Measurements from ENCODE around the gene KHDC3L.

KHDC3L gene

GRCh38 chr6:73362358-73362757, at the start of gene KHDC3L:
Gene KHDC3L (plus strand): TSS chr6:73362658. CDS start chr6:73362730, 72 bp downstream.
- DNase-seq = no peak

DNA sequence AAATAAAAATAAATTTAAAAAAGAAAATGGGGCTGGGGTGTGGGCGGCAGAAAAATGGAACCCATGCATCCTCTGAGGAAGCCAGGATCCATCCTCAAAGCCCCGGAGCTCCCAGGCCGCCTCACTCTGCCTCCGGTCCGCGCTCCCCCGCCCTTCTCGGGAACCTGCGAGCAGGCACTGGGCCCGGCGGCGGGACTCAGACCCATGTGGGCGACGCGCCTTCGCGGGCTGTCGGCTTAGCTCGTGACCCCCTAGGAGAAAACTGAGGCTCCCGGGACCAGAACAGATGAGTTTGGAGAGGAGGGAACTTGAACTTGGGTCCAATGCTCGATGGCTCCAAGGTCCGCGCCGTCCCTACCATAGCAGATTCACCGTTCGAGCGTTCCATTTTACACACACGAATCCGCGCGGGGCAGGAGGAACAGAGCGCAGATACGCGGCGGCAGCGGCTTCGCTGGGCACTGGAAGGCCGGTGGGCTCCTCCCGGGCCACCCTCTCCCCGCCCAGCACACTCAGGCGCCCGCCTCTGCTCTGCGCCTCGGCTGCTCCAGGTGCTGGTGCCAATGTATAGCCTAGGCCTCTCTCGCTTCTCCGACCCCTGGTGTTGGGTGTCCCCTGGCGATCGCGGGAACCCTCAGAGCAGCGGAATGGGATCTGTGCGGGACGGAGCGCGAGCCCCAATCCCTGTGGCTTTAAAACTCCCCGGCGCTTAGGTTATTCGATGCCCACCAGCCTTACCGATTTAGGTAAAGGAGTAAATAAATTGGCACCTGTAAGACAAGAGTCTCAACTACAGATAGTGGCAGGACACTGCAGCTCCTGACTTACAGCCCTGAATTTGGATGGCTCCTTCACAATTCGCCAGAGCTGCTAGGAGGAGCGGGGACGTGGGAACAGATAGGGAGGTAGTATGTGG, 47.6 kb upstream of the KHDC3L start:
- no peak for DNase-seq

GRCh38 chr6:73323323-73323722, 39.1 kb upstream of the KHDC3L start:
- DNase-seq = no peak

DNA sequence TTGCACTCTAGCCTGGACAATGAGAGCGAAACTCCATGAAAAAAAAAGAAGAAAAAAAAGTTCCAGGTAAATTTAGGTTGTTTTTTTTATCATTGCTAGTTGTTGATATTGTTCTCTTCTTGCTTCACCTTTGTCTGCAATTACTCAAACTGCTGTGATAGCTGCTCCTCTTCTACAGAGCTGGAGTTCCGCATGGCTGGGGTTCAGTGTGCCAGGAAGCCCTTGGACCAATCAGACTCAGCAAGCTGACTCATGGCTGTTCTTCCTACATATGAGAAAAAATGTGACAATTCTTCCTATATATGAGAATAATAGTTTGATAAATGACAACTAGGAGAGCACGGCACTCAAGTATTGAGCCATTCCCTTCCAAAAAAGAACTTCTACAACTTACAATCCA, 36.8 kb upstream of the KHDC3L start:
- no peak for DNase-seq

- DNase-seq = no peak
These were observed 33.7 kb upstream of the KHDC3L start for GRCh38 chr6:73328790-73329189.

DNA sequence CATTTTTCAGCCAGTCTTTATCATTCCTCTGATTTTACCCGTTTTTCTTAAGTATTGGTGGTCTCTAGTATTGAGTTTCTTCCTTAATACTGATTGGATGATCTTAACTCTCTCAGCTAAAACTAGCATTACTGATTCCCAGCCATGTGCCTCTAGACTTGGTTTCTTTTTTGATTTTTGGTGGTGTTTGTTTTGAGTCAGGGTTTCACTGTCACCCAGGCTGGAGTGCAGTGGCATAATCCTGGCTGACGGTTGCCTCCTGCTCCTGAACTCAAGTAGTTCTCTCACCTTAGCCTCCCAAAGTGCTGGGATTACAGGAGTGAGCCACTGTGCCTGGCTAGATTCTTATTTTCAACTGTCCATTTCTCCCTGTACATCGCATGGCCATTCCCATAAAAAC, 33.3 kb upstream of the KHDC3L start:
- DNase-seq = no peak

DNA sequence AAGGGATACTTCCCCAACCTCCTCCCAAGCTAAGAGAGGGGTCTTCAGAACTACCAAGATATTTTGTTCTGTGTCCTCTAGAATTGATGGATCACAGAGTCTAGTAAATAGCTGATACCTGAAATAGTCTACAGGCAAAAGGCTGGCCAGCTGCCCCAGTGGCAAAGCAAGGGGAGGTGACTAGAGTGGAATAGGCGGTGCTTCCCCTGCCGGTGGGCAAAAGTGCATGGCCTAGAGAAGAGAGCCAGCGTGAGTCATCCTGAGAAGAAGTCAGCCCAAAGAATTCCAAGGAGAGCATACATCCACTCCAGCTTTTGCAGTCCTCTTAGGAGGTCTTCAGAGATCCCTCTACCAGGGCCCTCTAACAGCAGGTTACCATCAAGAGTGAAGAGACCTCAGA, 23.1 kb upstream of the KHDC3L start:
- no peak for DNase-seq

DNA sequence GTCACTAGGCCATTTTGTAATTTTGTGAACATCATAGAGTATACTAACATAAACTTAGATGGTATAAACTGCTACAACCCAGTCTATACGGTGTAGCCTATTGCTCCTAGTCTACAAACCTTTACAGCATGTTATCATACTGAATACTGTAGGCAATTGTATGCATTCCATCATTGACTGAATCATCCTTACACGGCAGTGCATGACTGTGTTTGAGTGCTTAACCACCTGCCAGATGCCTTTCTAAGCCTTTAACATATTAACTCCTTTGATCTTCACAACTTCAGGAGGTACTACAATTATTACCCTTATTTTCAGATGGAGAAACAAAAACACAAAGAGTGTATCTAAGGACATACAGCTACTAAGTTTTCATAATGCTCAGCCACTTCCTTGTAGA, 22.4 kb upstream of the KHDC3L start:
- no peak for DNase-seq

- DNase-seq = no peak
These were observed 21.1 kb upstream of the KHDC3L start for GRCh38 chr6:73341335-73341734.

GRCh38 chr6:73342174-73342573, 20.3 kb upstream of the KHDC3L start:
- no peak for DNase-seq

- DNase-seq = no peak
These were observed 19.3 kb upstream of the KHDC3L start for GRCh38 chr6:73343164-73343563.

DNA sequence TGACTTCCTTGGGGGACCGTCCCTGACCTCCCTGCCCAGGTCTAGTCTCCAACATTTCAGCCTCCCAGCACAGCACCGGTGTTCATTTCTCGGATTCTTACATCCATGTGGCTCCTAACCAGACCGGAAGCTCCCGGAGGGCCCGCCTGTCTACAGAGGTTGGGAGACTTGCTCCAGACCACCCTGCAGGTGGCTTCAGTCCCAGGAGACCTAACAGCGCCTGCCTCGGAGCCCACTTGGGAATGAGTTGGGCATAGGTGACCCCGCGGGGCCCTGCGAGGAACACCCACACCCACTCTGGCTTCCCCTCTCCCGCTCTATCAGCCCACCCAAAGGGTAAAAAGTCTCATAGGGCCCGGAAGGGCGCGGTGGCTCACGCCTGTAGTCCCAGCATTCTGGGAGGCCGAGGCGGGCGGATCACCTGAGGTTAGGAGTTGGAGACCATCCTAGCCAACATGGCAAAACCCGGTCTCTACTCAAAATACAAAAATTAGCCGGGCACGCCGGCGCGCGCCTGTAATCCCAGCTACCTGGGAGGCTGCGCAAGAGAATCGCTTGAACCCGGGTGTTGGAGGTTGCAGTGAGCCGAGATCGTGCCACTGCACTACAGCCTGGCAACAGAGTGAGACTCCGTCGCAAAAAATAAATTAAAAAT, 13.8 kb upstream of the KHDC3L start:
- no peak for DNase-seq

GRCh38 chr6:73349311-73349710, 13.1 kb upstream of the KHDC3L start:
- DNase-seq = no peak

GRCh38 chr6:73353636-73354593, 8.5 kb upstream of the KHDC3L start, which contains the start of gene DPPA5:
Gene DPPA5 (minus strand): TSS chr6:73354276. CDS start chr6:73354225, 51 bp downstream.
- DNase-seq = no peak

- DNase-seq = no peak
These were observed 545 bp downstream of the KHDC3L start for GRCh38 chr6:73362869-73363536.

DNA sequence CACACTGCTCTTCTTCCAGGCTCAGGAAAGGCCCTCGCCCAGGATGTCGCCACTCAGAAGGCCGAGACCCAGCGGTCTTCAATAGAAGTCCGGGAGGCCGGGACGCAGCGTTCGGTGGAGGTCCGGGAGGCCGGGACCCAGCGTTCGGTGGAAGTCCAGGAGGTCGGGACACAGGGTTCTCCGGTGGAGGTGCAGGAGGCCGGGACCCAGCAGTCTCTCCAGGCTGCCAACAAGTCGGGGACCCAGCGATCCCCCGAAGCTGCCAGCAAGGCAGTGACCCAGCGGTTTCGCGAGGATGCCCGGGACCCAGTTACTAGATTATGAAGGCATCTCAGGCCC, 1.0 kb downstream of the KHDC3L start:
- no peak for DNase-seq

DNA sequence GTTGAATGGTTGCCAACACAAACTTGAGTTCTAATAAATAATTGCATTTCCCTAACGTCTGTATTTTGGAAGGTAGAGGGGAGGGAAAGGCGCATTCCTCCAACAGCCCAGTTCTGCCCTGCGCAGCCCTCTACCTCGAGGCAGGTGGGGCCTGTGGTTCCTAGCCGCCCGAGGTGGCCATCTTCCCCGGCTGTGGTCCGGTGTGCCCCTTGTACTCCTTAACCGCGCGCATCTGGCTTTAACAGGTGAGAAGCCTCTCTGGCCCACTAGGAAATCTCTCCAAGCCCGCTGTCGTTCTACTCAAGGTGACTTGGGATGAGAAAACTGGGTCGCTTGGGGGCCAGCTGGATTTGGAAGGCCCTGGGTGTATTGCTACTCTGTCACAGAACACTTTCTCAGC, 1.7 kb downstream of the KHDC3L start:
- DNase-seq = no peak

DNA sequence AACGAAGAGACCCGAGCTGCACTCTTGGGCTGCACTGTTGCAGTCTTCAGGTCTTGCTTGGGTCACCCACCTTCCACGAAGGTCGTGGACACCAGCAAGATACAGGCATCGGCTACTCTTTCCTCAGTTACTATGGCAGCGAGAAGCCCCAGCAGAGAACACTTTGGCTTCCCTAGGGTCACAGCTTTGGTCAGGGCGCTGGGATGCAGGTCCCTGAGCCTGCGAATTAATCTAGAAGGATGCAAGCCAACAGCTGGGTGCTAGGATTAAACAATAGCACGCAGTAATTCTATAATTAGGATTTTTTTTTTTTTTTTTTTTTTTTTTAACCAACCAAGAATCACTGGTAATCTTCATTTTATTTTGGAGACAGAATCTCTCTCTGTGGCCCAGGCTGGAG, 2.1 kb downstream of the KHDC3L start:
- DNase-seq = no peak

GRCh38 chr6:73367761-73368355, 5.4 kb downstream of the KHDC3L start:
- DNase-seq = no peak

DNA sequence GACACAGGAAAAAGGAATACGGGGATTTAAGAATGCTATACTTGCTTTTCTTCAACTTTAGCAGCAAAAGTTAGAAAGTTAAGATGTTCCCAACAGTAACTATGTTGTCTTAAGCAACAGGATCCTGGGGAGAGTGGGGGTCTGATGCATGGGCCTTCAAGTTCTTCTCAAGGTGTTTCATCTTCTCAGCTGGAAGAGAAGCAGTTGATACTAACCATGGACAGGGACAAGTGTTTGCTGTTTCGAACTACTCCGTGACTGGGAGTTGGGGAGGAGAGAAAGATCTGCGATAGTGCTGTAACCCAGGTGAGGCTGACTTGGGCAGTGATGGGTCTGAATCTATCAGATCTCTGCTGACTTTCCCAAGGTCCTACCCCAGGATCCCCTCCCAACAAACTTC, 6.2 kb downstream of the KHDC3L start:
- DNase-seq = no peak

- DNase-seq = no peak
These were observed 6.7 kb downstream of the KHDC3L start for GRCh38 chr6:73369157-73369556.

DNA sequence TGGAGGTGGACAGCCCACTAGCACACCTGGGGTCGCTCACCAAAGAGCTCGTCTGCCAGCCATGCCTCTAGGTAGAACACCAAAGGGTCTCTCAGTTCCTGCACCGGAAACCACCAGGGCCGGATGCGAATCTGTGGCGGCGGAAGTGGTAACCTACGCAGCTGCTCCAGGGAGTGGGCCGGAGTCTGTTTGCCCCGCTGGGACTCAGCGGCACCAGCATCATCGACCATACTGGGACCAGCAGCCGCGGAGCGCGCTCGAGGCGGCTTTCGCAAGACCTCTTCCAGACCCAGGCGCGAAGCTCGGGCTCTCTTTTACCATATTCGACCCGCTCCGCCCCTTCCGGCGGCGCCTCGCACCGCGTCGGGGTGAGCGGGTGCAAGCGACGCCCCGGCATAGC, 7.1 kb downstream of the KHDC3L start, which contains the start of gene OOEP:
OOEP (minus strand) TSS at position 335 of the 400 bp plus-strand sequence; CDS start at position 230, 105 bp downstream.
- no peak for DNase-seq
